ENCODE measurements around the gene TRAK2.
"Not testable (repeated sequence)": the region's sequence is repeated elsewhere in the genome, so short reads cannot be mapped to it uniquely, and the experiment has no call there.

Gene TRAK2

DNA sequence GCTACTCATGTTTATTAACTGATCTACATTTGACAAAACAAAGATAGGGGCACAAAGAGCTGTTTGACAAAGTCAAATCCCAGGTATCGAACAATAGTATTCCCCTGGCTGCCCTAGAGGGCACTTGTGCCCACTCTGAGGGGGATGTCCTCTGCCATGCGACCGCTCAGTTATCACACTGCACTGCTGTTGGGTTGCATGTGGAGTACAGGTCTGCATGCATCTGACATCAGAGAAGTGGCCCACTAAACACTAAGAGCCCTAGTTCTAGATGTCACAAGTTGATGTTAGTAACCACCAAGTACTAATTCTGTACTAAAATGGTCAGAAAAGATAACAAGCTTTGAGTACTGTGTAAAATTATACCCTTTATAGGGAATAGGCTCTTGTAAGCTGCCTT lies 74.0 kb downstream of the TRAK2 start:
- TF ChIP-seq, protein P1, sequence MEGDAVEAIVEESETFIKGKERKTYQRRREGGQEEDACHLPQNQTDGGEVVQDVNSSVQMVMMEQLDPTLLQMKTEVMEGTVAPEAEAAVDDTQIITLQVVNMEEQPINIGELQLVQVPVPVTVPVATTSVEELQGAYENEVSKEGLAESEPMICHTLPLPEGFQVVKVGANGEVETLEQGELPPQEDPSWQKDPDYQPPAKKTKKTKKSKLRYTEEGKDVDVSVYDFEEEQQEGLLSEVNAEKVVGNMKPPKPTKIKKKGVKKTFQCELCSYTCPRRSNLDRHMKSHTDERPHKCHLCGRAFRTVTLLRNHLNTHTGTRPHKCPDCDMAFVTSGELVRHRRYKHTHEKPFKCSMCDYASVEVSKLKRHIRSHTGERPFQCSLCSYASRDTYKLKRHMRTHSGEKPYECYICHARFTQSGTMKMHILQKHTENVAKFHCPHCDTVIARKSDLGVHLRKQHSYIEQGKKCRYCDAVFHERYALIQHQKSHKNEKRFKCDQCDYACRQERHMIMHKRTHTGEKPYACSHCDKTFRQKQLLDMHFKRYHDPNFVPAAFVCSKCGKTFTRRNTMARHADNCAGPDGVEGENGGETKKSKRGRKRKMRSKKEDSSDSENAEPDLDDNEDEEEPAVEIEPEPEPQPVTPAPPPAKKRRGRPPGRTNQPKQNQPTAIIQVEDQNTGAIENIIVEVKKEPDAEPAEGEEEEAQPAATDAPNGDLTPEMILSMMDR (conservative IDR thresholded peaks at IDR 0.05; ENCODE audit: low read length) = no peak
- no peak for DNase-seq (ENCODE audit: low read depth)
- H3K4me3 ChIP-seq (ENCODE audit: low read length) = no peak overlapping the region

DNA sequence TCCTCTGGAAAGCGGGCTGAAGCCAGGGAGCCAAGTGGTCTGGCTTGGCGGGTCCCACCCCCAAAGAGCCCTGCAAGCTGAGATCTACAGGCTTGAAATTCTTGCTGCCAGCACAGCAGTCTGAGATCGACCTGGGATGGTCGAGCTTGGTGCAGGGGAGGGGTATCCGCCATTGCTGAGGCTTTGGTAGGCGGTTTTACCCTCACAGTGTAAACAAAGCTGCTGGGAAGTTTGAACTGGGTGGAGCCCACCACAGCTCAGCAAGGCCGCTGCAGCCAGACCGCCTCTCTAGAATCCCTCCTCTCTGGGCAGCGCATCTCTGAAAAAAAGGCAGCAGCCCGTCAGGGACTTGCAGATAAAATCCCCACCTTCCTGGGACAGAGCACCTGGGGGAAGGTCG lies 81.5 kb downstream of the TRAK2 start:
- H3K4me3 ChIP-seq (ENCODE audit: low read length) = no peak overlapping the region
- TF ChIP-seq, protein P1 (conservative IDR thresholded peaks at IDR 0.05; ENCODE audit: low read length) = no peak
- DNase-seq (ENCODE audit: low read depth) = no peak

DNA sequence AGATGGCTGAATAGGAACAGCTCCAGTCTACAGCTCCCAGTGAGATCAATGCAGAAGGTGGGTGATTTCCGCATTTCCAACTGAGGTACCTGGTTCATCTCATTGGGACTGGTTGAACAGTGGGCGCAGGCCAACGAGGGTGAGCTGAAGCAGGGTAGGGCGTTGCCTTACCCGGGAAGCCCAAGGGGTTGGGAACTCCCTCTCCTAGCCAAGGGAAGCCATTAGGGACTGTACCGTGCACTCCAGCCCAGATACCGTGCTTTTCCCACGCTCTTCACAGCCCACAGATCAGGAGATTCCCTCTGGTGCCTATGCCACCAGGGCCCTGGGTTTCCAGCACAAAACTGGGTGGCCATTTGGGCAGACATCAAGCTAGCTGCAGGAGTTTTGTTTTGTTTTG lies 81.9 kb downstream of the TRAK2 start:
- not testable (repeated sequence) for DNase-seq (ENCODE audit: low read depth); H3K4me3 ChIP-seq (ENCODE audit: low read length)

DNA sequence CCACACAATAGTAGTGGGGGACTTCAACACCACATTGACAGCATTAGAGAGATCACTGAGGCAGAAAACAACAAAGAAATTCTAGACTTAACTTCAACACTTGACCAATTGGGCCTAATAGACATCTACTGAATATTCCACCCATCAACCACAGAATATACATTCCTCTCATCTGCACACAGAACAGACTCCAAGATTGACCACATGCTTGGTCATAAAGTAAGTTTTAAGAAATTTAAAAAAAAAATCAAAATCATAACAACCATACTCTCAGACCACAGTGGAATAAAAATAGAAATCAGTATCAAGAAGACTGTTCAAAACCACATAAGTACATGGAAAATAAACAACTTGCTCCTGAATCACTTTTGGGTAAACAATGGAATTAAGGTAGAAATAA lies 85.1 kb downstream of the TRAK2 start:
- TF ChIP-seq, protein P1 (conservative IDR thresholded peaks at IDR 0.05; ENCODE audit: low read length) = no peak

DNA sequence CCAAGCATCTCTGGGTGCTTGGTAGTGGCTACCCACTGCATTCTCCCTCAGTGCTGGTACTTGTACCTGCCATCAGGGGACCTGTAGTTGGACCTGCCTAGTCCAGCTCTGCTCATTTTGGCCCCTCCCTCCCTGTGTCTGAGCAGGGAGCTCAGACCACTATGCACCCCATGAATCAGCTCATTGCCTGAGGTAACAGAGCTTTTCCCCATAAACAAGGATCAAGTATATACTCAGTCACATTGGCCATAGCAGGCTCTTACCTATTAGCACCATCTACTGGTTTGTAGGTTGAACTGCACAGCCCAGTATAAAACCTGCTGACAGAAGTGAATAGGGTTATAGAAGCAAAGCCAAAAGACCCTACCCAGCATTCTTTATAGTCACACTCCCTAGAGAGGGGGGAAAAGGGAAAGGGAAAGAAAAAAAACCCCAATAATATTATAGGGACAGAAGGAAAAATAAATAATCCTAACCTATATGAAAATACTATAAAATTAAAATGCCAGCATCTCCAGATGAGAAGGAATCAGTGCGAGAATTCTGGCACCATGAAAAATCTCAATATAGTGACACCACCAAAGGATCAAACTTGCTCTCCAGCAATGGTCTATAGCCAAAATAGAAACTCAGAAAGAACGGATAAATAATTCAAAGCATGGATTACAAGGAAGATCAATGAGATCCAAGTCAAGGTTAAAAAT lies 87.2 kb downstream of the TRAK2 start:
- H3K4me3 ChIP-seq (ENCODE audit: low read length) = no peak overlapping the region
- TF ChIP-seq, protein P1 (conservative IDR thresholded peaks at IDR 0.05; ENCODE audit: low read length) = peak; percentile 86
- peak; percentile 60 for DNase-seq (ENCODE audit: low read depth)

More for the DNA sequence above, 85.1 kb downstream of the TRAK2 start:
- DNase-seq (ENCODE audit: low read depth) = no peak
- H3K4me3 ChIP-seq (ENCODE audit: low read length) = no peak overlapping the region

DNA sequence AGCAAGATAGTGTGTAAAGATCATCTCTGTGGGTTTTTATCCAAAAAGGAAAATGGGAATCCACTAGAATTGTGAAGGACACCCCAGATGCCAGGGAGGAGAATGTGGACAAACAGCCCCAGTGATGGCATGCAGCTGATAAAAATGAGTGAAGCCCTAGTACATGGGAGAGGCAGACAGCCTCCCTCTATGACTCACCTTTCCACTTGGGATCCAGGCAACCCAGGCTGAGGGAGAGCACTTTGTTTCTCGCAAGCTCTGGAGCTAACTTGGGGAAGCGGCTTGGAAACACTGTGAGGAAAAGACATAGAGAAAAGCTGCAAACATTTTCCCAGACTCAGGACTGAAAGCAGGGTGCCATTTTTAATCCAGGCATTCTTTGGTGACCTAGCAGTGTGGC lies 88.9 kb downstream of the TRAK2 start:
- DNase-seq (ENCODE audit: low read depth) = peak; percentile 6
- no peak overlapping the region for H3K4me3 ChIP-seq (ENCODE audit: low read length)
- TF ChIP-seq, protein P1 (conservative IDR thresholded peaks at IDR 0.05; ENCODE audit: low read length) = no peak

DNA sequence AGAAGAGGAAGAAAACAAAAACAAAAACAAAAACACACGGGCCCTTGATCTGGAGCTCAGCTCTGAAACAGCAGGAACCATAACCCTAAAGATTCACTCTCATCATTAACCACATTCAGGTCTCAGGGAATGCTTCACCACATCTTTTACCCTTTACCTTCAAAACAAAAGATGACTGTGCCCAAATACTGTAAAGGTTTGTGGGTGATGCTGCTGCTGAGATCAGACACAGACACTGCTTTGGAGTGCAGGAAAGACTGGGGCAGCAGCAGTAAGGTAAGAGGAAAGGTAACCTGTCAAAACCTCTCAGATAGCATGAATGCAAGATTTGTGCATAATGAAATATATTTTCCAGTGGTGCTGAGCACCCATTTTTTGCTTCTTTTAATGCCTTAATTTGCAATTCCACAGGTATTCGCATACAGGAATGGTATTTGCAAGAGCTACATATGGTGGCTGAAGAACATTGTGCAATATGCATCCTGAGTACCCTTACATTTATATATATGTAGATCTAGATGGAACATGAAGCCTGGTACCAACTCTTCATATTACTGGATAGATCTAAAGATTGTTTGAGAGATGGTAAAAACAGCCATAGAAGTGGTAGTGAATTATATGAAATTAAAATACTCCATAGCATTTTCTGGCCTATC lies 90.1 kb downstream of the TRAK2 start:
- TF ChIP-seq, protein P1 (conservative IDR thresholded peaks at IDR 0.05; ENCODE audit: low read length) = no peak
- DNase-seq (ENCODE audit: low read depth) = no peak

More for the DNA sequence above, 90.1 kb downstream of the TRAK2 start:
- H3K4me3 ChIP-seq (ENCODE audit: low read length) = no peak overlapping the region
